ENCODE measurements around the gene RGL1. TPM values are rescaled to one million over a fixed set of nuclear protein-coding genes. Genes with fewer than 3 reads are reported as not detected.
A peak's percentile ranks its signal among the peaks of the same experiment; 100 is the strongest.

RGL1 gene
- total RNA-seq, 1 donor from 2014 or later: 3.0 TPM

- no peak overlapping the region for H3K27ac Mint-ChIP-seq
- CTCF ChIA-PET: no interaction called here
Observed at GRCh38 chr1:183936791-183937190, 131.9 kb downstream of the RGL1 start.

GRCh38 chr1:183937611-183938010 lies 132.7 kb downstream of the RGL1 start:
- ATAC-seq (ENCODE audit: low read depth): no peak
- CTCF ChIA-PET: no interaction called here
- Mint-ChIP-seq H3K27me3 (no peaks in the 10 kb centered on the region), H3K27ac (no peak overlapping the region), H3K36me3 (ENCODE audit: low read depth) (no peaks in the 10 kb centered on the region), H3K4me1 (no peaks in the 10 kb centered on the region), H3K4me3 (no peak overlapping the region), H3K9me3 (no peaks in the 10 kb centered on the region)
- intact Hi-C loops (cut with micrococcal nuclease): no loop called here
- POLR2A ChIA-PET: no interaction called here
- TF ChIP-seq CTCF (IDR thresholded peaks at IDR 0.05): no peak
- DNase-seq: no peak

More at GRCh38 chr1:183936791-183937190, 131.9 kb downstream of the RGL1 start:
- ATAC-seq (ENCODE audit: low read depth) (no peak), DNase-seq (no peak)
- POLR2A ChIA-PET: no interaction called here
- Mint-ChIP-seq H3K9me3 (no peaks in the 10 kb centered on the region), H3K4me1 (no peaks in the 10 kb centered on the region), H3K4me3 (no peak overlapping the region), H3K36me3 (ENCODE audit: low read depth) (no peaks in the 10 kb centered on the region), H3K27me3 (no peaks in the 10 kb centered on the region)
- TF ChIP-seq CTCF (IDR thresholded peaks at IDR 0.05): no peak
- intact Hi-C loops (cut with micrococcal nuclease): no loop called here

- intact Hi-C loops (cut with micrococcal nuclease): no loop called here
- ChIA-PET POLR2A (no interaction called here), CTCF (no interaction called here)
Observed at GRCh38 chr1:183941001-183941400, 136.1 kb downstream of the RGL1 start.

GRCh38 chr1:183942933-183943693 lies 138.2 kb downstream of the RGL1 start:
- peak; percentile 34 for ATAC-seq (ENCODE audit: low read depth)
- no peak overlapping the region for H3K27ac Mint-ChIP-seq
- no peak for DNase-seq
- no peaks in the 10 kb centered on the region for H3K36me3 Mint-ChIP-seq (ENCODE audit: low read depth)
- TF ChIP-seq CTCF (IDR thresholded peaks at IDR 0.05): no peak
- intact Hi-C loops (cut with micrococcal nuclease): no loop called here
- POLR2A ChIA-PET: no interaction called here
- H3K9me3 Mint-ChIP-seq: no peaks in the 10 kb centered on the region
- no peak overlapping the region for H3K4me3 Mint-ChIP-seq
- H3K27me3 Mint-ChIP-seq: peaks cover 6% of the 10 kb centered on the region
- CTCF ChIA-PET: no interaction called here
- H3K4me1 Mint-ChIP-seq: no peaks in the 10 kb centered on the region

More at GRCh38 chr1:183941001-183941400, 136.1 kb downstream of the RGL1 start:
- Mint-ChIP-seq H3K36me3 (ENCODE audit: low read depth) (no peaks in the 10 kb centered on the region), H3K4me3 (no peak overlapping the region), H3K27ac (no peak overlapping the region), H3K27me3 (peaks cover 6% of the 10 kb centered on the region), H3K4me1 (no peaks in the 10 kb centered on the region), H3K9me3 (no peaks in the 10 kb centered on the region)
- ATAC-seq (ENCODE audit: low read depth): no peak
- DNase-seq: no peak
- no peak for TF ChIP-seq CTCF (IDR thresholded peaks at IDR 0.05)

GRCh38 chr1:183945428-183946319 lies 140.8 kb downstream of the RGL1 start:
- H3K27ac Mint-ChIP-seq: no peak overlapping the region
- intact Hi-C loops (cut with micrococcal nuclease): no loop called here

More at GRCh38 chr1:183945428-183946319, 140.8 kb downstream of the RGL1 start:
- POLR2A ChIA-PET: no interaction called here
- DNase-seq (no peak), ATAC-seq (ENCODE audit: low read depth) (no peak)
- Mint-ChIP-seq H3K4me1 (no peaks in the 10 kb centered on the region), H3K9me3 (no peaks in the 10 kb centered on the region), H3K36me3 (ENCODE audit: low read depth) (no peaks in the 10 kb centered on the region), H3K27me3 (peaks cover 14% of the 10 kb centered on the region), H3K4me3 (no peak overlapping the region)
- CTCF ChIA-PET: no interaction called here
- no peak for TF ChIP-seq CTCF (IDR thresholded peaks at IDR 0.05)
